ENCODE results near the gene B2M.
"Not testable (repeated sequence)": the region's sequence is repeated elsewhere in the genome, so short reads cannot be mapped to it uniquely, and the experiment has no call there.

Gene B2M

GRCh38 chr15:44720460-44721176 lies 9.3 kb downstream of the B2M start:
- no peak for DNase-seq

GRCh38 chr15:44722011-44722410 lies 10.7 kb downstream of the B2M start:
- no peak for DNase-seq

- DNase-seq: no peak
Measured at GRCh38 chr15:44726136-44726535, 14.8 kb downstream of the B2M start.

- DNase-seq: peak in 1 of 51 donors; percentile 9
Measured at GRCh38 chr15:44726568-44727484, 15.5 kb downstream of the B2M start.

- no peak for DNase-seq
Measured at GRCh38 chr15:44727485-44728231, 16.3 kb downstream of the B2M start.

GRCh38 chr15:44728232-44728575 lies 16.9 kb downstream of the B2M start:
- not testable (repeated sequence) for DNase-seq

- DNase-seq: peak; percentile 54 to 98 (median 91)
Measured at GRCh38 chr15:44728576-44729407, 17.5 kb downstream of the B2M start.

- DNase-seq: peak in 13 of 51 donors; percentile 36 to 66 (median 51)
Measured at GRCh38 chr15:44729408-44730127, 18.3 kb downstream of the B2M start.

- no peak for DNase-seq
Measured at GRCh38 chr15:44734839-44735481, 23.6 kb downstream of the B2M start.

- DNase-seq: no peak
Measured at GRCh38 chr15:44735482-44736180, 24.3 kb downstream of the B2M start.

- DNase-seq: no peak
Measured at GRCh38 chr15:44736181-44736765, 25.0 kb downstream of the B2M start, which contains the start of gene TRIM69. Gene TRIM69, plus strand, starts transcription at chr15:44736528. Its CDS starts 177 bp downstream, at chr15:44736705.

GRCh38 chr15:44738340-44738984 lies 27.1 kb downstream of the B2M start:
- peak in 1 of 51 donors; percentile 14 for DNase-seq

- not testable (repeated sequence) for DNase-seq
Measured at GRCh38 chr15:44739222-44739847, 28.0 kb downstream of the B2M start.

- not testable (repeated sequence) for DNase-seq
Measured at GRCh38 chr15:44743454-44743853, 32.1 kb downstream of the B2M start.

- DNase-seq: no peak
Measured at GRCh38 chr15:44753345-44753744, 42.0 kb downstream of the B2M start.

- DNase-seq: no peak
Measured at GRCh38 chr15:44763187-44763586, 51.9 kb downstream of the B2M start.

- DNase-seq: no peak
Measured at GRCh38 chr15:44763848-44764247, 52.5 kb downstream of the B2M start.

GRCh38 chr15:44765036-44765435 lies 53.7 kb downstream of the B2M start:
- DNase-seq: no peak

Data from hypothalamus (tissue), 51 donors.